LHCN-M2 (cell line): Measurements from ENCODE around the gene ARHGEF6. TPM values are rescaled to one million over a fixed set of nuclear protein-coding genes. Genes with fewer than 3 reads are reported as not detected.
A peak's percentile ranks its signal among the peaks of the same experiment; 100 is the strongest.

Experiments
- DNase-seq: peaks from one replicate; pipeline ENCODE4 v3.0.0-alpha.2; 2012; ENCODE audit warnings: low read depth
- total RNA-seq: library from RNA; depleted of rRNA; stranded (reverse); fragments of >200 nt; gene quantifications from 2 replicates; pipeline ENCODE4 v1.2.3, GENCODE V29; 2014

ARHGEF6 gene
- total RNA-seq, 1 experiment from 2014 or later: 30.2 TPM

GRCh38 chrX:136747003-136747986 lies 33.4 kb downstream of the ARHGEF6 start:
- DNase-seq: peak; percentile 30

- DNase-seq: peak; percentile 59
Measured at GRCh38 chrX:136745215-136746173, 35.2 kb downstream of the ARHGEF6 start.

GRCh38 chrX:136742721-136743379 lies 37.9 kb downstream of the ARHGEF6 start:
- DNase-seq: no peak

DNA sequence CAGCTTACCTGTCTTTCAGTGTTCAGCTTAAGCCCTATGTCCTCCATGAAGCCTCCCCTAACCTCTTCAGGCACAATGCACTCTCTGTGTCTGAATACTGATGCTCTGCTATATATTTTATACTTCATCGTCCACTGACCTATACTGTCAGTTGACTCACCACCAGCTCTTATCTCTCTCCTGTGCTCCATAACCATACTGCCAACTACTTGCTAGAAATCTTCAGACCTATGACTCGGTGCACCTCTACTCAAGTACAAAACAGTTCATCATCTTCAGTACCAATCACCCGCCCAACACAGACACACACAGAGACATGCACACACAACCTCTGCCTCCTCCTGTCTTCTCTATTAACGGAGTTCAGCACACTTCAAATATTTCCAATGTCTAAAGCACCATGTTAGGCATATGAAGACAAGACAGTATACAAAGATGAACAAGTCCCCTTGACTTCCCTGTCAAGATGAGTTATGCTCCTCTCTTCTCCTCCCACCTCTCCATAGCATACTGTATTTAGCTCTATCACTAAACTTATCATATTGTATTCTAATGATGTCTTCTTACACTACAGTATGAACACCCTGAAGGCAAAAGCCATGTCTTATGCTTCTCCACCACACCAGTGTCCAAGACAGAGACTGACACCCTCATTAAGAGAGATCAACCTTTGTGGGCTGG lies 42.5 kb downstream of the ARHGEF6 start:
- DNase-seq: no peak

DNA sequence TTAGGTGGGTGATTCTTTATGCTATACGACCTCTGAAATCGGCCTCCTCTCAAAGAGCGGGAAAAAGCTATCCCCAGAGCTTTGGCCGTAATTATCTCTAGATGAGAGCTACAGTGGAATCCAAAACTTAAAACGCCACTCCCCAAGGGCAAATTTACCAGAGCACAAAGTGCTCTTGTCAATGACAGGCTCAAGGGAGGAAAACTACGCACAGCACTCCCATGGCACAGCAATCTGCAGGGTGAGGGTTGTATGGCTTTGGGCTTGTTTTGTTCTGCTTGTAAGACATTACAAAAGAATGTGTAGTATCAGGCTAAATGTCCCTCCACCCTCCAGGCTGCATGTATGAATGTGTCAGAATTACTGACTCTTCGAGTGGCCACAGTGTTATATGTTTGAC lies 44.0 kb downstream of the ARHGEF6 start:
- DNase-seq: no peak

GRCh38 chrX:136735601-136736000 lies 45.1 kb downstream of the ARHGEF6 start:
- DNase-seq: no peak

DNA sequence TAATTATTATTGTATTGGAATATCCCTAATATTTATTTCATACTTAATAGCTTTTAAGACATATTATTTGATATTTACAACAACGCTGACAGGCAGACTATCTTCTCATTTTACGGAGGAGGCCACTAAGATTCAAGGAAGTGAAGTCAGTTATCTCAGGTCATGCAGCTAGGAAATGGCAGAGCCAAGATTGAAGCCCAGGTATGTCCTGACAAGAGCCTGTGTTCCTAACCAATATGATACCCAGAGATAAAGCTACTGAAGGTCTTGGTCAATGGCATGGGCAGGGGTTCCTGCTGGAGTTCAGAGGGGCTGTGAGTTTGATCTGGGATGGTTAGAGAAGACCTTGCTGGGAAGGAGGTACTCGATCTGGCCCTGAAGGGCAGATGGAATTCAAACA lies 47.1 kb downstream of the ARHGEF6 start:
- DNase-seq: no peak

- DNase-seq: no peak
Measured at GRCh38 chrX:136731798-136732197, 48.9 kb downstream of the ARHGEF6 start.

DNA sequence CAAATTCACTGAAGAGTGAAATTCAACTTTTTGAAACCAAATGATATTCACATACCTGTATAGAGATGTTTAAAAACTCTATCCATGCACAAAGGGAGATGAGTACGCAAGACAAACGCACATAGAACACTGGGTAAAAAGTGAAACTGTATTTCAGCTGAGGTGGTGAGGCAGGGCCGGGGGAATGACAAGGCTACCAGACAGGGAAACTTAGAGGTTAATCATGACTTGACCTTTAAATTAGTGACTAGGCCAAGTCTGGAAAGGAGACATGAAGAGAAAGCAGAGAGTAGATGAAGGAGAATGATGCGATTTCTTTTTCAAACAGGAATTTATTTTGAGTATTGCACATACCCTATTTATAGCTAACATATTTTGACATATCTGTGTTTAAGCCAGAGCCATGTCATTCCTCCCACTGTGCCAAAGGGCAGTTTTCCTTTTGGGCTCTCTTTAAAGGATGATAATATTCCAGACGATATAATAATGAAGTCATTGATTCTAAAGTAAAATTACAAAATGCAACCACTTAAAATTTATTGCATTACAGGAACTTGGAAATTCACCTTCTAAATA lies 49.4 kb downstream of the ARHGEF6 start:
- DNase-seq: no peak

GRCh38 chrX:136728393-136728792 lies 52.3 kb downstream of the ARHGEF6 start:
- DNase-seq: no peak

GRCh38 chrX:136725441-136726104 lies 55.2 kb downstream of the ARHGEF6 start:
- peak; percentile 71 for DNase-seq

DNA sequence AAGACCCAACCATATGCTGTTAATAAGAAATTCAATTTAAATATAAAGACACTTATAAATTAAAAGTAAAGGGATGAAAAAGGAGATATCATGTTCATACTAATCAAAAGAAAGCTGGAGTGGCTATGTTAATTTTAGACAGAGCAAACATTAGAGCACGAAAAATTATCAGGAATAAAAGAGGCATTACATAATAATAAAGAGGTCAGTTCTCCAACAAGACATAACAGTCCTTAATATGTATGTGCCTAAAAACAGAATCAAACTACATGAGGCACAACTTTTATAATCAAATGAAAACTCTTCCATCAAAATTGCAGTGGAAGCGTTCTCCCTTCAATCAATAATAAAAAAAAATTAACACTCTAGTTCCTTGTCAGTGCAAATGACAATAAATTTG lies 62.6 kb downstream of the ARHGEF6 start:
- DNase-seq: no peak

GRCh38 chrX:136714626-136715599 lies 65.8 kb downstream of the ARHGEF6 start:
- DNase-seq: no peak

- no peak for DNase-seq
Measured at GRCh38 chrX:136712650-136713310, 68.0 kb downstream of the ARHGEF6 start.

- peak; percentile 27 for DNase-seq
Measured at GRCh38 chrX:136711147-136711546, 69.6 kb downstream of the ARHGEF6 start.

GRCh38 chrX:136710325-136710951 lies 70.3 kb downstream of the ARHGEF6 start:
- no peak for DNase-seq

DNA sequence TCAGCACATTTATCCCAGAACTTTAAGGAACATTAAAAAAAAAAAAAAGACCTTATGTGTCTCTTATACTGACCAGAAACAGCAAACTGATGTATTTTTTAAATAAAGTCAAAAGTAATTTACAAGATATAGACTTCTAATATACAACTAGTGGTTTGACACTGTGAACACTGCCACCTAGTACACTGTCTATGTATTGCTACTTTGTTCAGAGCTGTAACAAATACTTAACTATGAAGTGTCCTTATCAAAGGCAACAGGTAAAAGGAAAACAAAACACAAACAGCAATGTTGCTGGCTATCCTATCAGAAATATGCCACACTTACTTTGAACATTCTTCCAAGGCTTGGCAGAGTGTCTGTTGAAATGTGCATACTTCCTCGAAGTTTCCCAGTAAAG lies 72.4 kb downstream of the ARHGEF6 start:
- DNase-seq: no peak

DNA sequence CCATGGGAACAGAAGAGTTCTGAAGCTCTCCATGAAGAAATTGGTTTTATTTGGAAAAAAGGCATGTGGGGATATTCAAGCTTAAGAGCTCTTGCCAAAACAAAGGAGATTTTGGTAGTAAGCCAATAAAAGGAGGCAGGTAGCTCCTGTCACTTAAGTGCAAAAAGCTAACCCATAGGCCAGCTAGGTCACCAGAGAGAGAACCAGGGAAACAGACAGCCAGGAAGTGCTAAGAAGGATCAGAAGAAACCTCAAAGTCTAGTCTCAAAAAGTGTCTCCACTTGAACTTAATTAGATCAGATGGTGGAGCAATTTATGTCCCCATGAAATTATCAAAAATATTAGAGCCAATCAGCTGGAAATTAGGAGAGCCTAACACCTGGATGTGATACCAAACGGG lies 83.6 kb downstream of the ARHGEF6 start:
- DNase-seq: no peak
